OCI-M2 (cell line): Measurements from ENCODE around the gene PIN4.
"Not testable (repeated sequence)": the region's sequence is repeated elsewhere in the genome, so short reads cannot be mapped to it uniquely, and the experiment has no call there.

Source experiments
- DNase-seq: peaks from one replicate; lab custom pipeline; 2025; ENCODE audit not compliant: unreplicated experiment; lab: John Stamatoyannopoulos, UW

The PIN4 gene

GRCh38 chrX:72201836-72202536 is 20.4 kb downstream of the PIN4 start:
- DNase-seq: no peak

- DNase-seq: no peak
Measured at GRCh38 chrX:72202792-72203401, 21.3 kb downstream of the PIN4 start.

- DNase-seq: no peak
Measured at GRCh38 chrX:72203421-72203820, 21.9 kb downstream of the PIN4 start.

DNA sequence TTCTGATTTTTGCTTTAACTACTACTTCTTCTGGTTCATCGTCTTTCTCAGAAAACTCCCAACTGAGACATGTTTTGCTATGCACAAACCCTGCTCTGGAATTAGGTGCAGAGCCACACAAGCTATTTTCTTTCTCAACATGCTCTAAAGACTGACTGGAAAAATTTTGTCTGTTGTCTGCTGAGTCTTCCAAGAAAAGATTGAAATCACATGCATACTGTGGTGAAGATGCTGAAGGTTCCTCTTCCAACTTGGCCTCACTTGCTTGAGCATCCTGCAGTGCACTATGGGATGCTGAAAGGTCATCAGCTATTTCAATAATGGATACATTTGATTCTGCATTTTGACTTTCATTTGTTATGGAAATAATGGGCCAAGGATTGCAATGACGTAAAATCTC is 24.1 kb downstream of the PIN4 start:
- DNase-seq: no peak

GRCh38 chrX:72207366-72207765 is 25.8 kb downstream of the PIN4 start:
- no peak for DNase-seq

- no peak for DNase-seq
Measured at GRCh38 chrX:72208126-72208800, 26.7 kb downstream of the PIN4 start.

GRCh38 chrX:72216973-72217372 is 35.4 kb downstream of the PIN4 start:
- no peak for DNase-seq

DNA sequence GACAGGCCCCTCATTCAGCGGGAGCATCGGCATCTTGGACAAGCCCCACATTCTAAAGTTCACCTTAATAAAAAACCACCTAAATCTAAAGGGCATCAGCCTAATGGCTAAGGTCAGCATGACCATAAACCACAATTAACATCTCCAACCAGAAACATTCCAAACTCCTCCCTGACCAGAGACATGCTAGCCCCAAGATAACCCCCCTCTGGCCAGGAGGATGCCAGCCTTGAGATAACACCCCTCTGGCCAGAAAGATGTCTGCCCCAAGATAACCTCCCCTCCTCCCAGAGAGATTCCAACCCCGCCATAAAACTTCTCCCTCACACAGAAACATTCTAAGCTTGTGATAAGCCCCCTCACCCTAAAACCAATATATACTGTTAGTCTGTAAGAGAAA is 38.8 kb downstream of the PIN4 start:
- not testable (repeated sequence) for DNase-seq

DNA sequence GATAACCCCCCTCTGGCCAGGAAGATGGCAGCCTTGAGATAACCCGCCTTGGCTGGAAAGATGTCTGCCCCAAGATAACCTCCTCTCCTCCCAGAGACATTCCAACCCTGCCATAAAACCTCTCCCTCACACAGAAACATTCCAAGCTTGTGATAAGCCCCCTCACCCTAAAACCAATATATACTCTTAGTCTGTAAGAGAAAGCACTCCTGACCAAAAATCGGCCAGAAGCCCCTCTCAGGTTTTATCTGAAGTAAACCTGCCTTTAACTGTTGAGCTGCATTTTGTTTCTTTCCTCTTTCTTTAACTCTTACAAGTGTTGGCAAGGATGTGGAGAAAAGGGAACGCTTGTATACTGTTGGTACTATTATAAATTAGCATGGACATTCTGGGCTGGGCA is 48.7 kb downstream of the PIN4 start:
- DNase-seq: no peak

DNA sequence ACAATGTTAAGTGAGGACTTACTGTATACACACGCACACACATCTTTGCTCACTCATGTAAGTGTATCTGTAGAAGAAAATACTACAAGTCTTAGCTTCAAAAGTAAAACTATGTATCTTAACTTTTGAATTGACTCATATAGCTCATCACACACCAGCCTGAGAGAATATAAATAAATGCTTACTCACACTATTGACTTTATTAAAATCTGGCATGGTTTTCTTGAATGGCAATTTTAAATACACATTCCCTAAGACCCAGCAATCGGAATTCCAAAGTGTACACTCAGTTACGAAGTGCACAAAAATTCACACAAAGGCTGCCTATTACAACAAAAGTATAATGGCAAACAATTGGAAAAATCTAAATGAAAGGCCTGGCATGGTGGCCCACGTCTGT is 55.3 kb downstream of the PIN4 start:
- no peak for DNase-seq

DNA sequence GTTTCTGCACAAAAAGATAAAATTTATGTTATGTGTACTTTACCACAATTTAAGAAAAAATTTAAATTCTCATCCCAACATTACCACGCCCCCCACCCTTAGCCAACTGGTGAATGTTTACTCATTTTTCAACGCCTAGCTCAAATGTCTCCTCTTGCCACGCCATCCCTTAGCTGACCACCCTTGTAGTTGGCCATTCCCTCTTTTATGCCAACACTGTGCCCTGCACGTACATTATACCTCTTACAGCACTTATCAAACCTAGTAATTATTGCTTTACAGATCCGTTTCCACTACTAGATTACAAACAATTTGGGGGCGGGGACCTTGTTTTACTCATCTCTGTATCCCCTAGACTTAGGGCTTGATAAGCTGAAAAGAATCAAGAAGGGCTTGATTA is 56.6 kb downstream of the PIN4 start:
- no peak for DNase-seq

DNA sequence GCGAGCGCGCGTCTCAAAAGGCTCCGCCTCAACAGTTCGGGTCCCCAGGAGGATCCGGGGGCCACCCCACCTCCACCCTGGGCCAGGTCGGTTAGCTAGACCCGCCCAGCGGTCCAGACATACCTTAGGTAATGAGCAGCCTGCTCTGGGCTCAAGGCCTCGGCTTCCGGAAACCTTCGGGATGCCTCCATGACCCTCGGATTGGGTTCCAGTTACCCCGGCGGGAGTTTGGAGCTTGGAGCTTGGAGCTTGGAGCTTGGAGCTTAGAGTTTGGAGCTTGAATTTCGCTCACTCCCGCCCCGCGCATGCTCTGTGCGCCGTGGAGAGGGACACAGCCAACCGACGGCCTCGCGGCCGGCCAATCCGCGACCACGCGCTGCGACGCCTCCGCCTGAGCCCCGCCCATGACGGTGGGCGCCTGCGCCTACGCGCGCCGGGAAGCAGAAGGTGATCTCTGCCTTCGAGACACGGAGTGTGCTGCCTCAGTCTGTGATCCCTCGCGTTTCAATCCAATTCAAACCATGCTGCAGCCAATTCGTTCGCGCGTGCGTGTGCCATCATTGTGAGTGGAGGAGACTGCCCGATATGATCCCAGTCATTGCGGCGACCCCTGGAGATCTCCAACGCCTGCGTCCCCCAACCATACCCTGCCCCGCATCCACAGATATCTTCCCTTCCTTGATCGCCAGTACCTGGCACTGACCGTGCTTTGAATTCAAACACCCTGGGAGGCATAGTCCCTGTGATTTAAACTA is 57.3 kb downstream of the PIN4 start, which contains the start of gene ERCC6L:
Gene ERCC6L, minus strand, starts transcription at position 307 of the 755 bp plus-strand sequence. Its CDS starts 116 bp downstream, at position 191.
- DNase-seq: peak; percentile 11

- no peak for DNase-seq
Measured at GRCh38 chrX:72240976-72241375, 59.4 kb downstream of the PIN4 start.

GRCh38 chrX:72243472-72243871 is 61.9 kb downstream of the PIN4 start:
- no peak for DNase-seq

DNA sequence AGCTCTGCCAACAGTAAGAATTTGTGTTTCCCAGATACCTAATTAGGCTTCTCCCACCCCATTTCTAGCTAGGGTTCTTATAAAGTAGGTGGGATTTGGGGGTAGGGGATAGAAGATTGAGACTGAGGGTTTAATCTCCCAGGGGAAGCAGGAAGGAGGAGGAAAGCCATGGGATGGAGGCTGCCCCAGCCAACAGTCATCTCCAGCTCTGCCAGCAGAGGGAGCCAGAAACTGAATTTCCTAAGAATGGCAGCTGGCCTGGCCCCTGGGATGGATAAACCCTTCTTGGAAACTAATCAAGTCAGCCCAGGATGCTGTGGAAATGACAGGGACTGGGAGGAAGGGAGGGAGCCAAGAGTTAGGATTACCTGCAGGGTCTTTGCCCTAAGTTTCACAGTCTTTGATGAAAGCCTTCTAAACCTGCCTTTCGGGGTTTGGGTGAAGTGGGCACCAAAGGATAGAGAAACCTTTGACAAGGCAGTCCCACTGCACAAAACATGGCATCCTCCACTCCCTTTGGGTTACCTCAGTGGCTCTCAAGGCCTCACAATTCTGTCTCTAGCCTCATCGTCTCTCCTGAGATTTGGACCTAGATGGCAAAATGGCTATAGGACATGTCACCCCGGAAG is 64.0 kb downstream of the PIN4 start:
- DNase-seq: no peak

- DNase-seq: no peak
Measured at GRCh38 chrX:72247206-72247942, 65.8 kb downstream of the PIN4 start.
